HepG2 (cell line): ENCODE measurements around the gene PLLP. TPM values are rescaled to one million over a fixed set of nuclear protein-coding genes. Genes with fewer than 3 reads are reported as not detected.

ENCODE experiments used
- ATF1 ChIP-seq: IDR thresholded peaks from 2 replicates; pipeline ENCODE4 v1.6.1; 2016; ENCODE audit warnings: mild to moderate bottlenecking, control low read depth
- ATF2 ChIP-seq: sonication (generic); formaldehyde crosslinking; IDR thresholded peaks from 2 replicates; pipeline ENCODE4 v1.4.0; 2020; ENCODE audit warnings: missing genetic modification reagents
- BORCS8-MEF2B ChIP-seq: sonication (generic); formaldehyde crosslinking; IDR thresholded peaks from 2 replicates; pipeline ENCODE4 v1.8.0; 2022; ENCODE audit warnings: mild to moderate bottlenecking, missing genetic modification reagents
- FOSL1 ChIP-seq: sonication (generic); formaldehyde crosslinking; IDR thresholded peaks from 2 replicates; pipeline ENCODE4 v1.9.0; 2021; ENCODE audit warnings: missing genetic modification reagents, borderline replicate concordance
- GMEB2 ChIP-seq: IDR thresholded peaks from 2 replicates; pipeline ENCODE4 v1.6.1; 2016; ENCODE audit warnings: missing biosample characterization, missing genetic modification reagents, low read depth
- IRX3 ChIP-seq: sonication (generic); formaldehyde crosslinking; IDR thresholded peaks from 2 replicates; pipeline ENCODE4 v1.8.1; 2023; ENCODE audit warnings: mild to moderate bottlenecking, low read depth, missing genetic modification reagents, borderline replicate concordance
- POLR2G ChIP-seq: fragments of 200-400 bp; formaldehyde crosslinking; IDR thresholded peaks from 2 replicates; pipeline ENCODE4 v1.6.1; 2018; ENCODE audit warnings: mild to moderate bottlenecking, low read depth, low read length, moderate library complexity
- RFX1 ChIP-seq: fragments of 450-650 bp; IDR thresholded peaks from 2 replicates; pipeline ENCODE4 v1.6.1; 2017
- ZBTB2 ChIP-seq: sonication (generic); formaldehyde crosslinking; IDR thresholded peaks from 2 replicates; pipeline ENCODE4 v1.8.0; 2022; ENCODE audit warnings: low read depth, missing genetic modification reagents
- ZBTB21 ChIP-seq: sonication (generic); formaldehyde crosslinking; IDR thresholded peaks from 2 replicates; pipeline ENCODE4 v1.4.0; 2020; ENCODE audit warnings: missing genetic modification reagents
- ZFYVE20 ChIP-seq: sonication (generic); formaldehyde crosslinking; IDR thresholded peaks from 2 replicates; pipeline ENCODE4 v1.8.0; 2023; ENCODE audit warnings: low read depth, mild to moderate bottlenecking, moderate library complexity, missing genetic modification reagents, borderline replicate concordance
- ZHX2 ChIP-seq, 2 experiments: sonication (generic) in 1 of 2; formaldehyde crosslinking in 1 of 2; IDR thresholded peaks; 2 replicates each; pipeline versions ENCODE4 v1.6.1 to v1.9.0; 2014 to 2022; ENCODE audit warnings: antibody characterized with exemption in 1 of 2, borderline replicate concordance in 1 of 2, inconsistent platforms in 1 of 2, low read depth in 1 of 2, missing genetic modification reagents in 1 of 2
- ZNF276 ChIP-seq: sonication (generic); formaldehyde crosslinking; IDR thresholded peaks from 2 replicates; pipeline ENCODE4 v1.4.0; 2020; ENCODE audit warnings: mild to moderate bottlenecking, low read depth, missing genetic modification reagents
- ZNF546 ChIP-seq: sonication (generic); formaldehyde crosslinking; conservative IDR thresholded peaks from 2 replicates; pipeline ENCODE4 v1.8.1; 2023; ENCODE audit warnings: mild to moderate bottlenecking, missing genetic modification reagents
- ZNF772 ChIP-seq: sonication (generic); formaldehyde crosslinking; IDR thresholded peaks from 2 replicates; pipeline ENCODE4 v1.5.0; 2020; ENCODE audit warnings: mild to moderate bottlenecking, missing genetic modification reagents
- polyA plus RNA-seq, 8 experiments: library from polyadenylated mRNA; depleted of rRNA in 3 of 8; stranded (reverse) in 7 of 8; unstranded in 1 of 8; fragments of >200 nt; fragmentation: Illumina TruSeq in 4 of 8; extraction: Trizol in 4 of 8; gene quantifications; 2 replicates each; pipeline versions ENCODE4 v1.2.1 to v1.2.3, GENCODE V29; 2011 to 2016; ENCODE audit warnings: low read depth in 4 of 8, missing spikeins in 1 of 8, mixed read lengths in 1 of 8; ENCODE audit not compliant: insufficient read depth in 1 of 8
- total RNA-seq, 5 experiments: library from RNA; depleted of rRNA; stranded (reverse); fragments of >200 nt; fragmentation: Illumina TruSeq; extraction: Trizol; gene quantifications; 2 replicates each; pipeline ENCODE4 v1.2.3, GENCODE V29; 2016; ENCODE audit warnings: low read depth in 1 of 5

The PLLP gene
- total and polyA plus RNA-seq, 2 of the 13 experiments (the other 11 are each of a cell fraction or from before 2014, with no cell fraction given), result 60.6 to 127 TPM

- TF ChIP-seq ZNF276 (CRISPR knock-in tag) (peak; percentile 90; the same call in 1 of the 2 replicates), RFX1 (peak; percentile 98), ZHX2 (IDR thresholded peaks at IDR 0.05; ENCODE audit: low read depth) (peak; percentile 51; the same call in 1 of the 2 replicates), ZHX2 (CRISPR knock-in tag; IDR thresholded peaks at IDR 0.05; ENCODE audit: borderline replicate concordance) (peak; percentile 79; the same call in 1 of the 2 replicates), FOSL1 (peak; percentile 54; the same call in 1 of the 2 replicates), ATF1 (CRISPR knock-in tag) (no peak), ZFYVE20 (CRISPR knock-in tag) (peak; percentile 91; the same call in 1 of the 2 replicates), ZBTB21 (0 out of 2 replicates have a peak, but pooled peaks have one; percentile 57), ZNF772 (peak; percentile 97), ATF2 (0 out of 2 replicates have a peak, but pooled peaks have one; percentile 44), ZBTB2 (CRISPR knock-in tag) (peak; percentile 84), IRX3 (CRISPR knock-in tag) (peak; percentile 60; the same call in 1 of the 2 replicates), ZNF546 (CRISPR knock-in tag) (peak; percentile 80; the same call in 1 of the 2 replicates), GMEB2 (CRISPR knock-in tag) (peak; percentile 38; the same call in 1 of the 2 replicates), POLR2G (peak; percentile 95), BORCS8-MEF2B (peak; percentile 98)
These were observed 39.6 kb downstream of the PLLP start, which contains the start of gene ARL2BP (continued) for GRCh38 chr16:57244767-57245471.
